Measurements from ENCODE around the gene AP1G2. TPM values are rescaled to one million over a fixed set of nuclear protein-coding genes. Genes with fewer than 3 reads are reported as not detected.

Gene AP1G2
- polyA plus RNA-seq, 1 donor from 2014 or later: 127 TPM

DNA sequence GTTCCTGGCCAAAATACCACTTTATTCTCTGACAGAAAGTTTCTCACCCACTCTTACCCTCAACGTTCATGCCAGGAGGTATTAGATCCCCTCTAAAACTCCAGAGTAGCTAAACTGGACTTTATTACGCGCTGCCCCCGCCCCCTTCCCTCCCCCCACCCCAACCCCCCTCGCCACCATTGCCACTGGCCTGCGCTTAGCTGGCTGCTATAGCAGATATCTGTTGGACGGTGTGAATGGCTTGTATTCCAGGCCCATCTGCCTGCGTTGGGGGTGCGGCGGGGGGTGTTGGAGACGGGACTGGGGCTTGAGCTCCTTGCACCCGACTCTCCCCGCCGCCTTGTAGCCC, 12.1 kb downstream of the AP1G2 start (continued):
- no peak for TF ChIP-seq TAF1 (IDR thresholded peaks at IDR 0.05; ENCODE audit: low read depth)

DNA sequence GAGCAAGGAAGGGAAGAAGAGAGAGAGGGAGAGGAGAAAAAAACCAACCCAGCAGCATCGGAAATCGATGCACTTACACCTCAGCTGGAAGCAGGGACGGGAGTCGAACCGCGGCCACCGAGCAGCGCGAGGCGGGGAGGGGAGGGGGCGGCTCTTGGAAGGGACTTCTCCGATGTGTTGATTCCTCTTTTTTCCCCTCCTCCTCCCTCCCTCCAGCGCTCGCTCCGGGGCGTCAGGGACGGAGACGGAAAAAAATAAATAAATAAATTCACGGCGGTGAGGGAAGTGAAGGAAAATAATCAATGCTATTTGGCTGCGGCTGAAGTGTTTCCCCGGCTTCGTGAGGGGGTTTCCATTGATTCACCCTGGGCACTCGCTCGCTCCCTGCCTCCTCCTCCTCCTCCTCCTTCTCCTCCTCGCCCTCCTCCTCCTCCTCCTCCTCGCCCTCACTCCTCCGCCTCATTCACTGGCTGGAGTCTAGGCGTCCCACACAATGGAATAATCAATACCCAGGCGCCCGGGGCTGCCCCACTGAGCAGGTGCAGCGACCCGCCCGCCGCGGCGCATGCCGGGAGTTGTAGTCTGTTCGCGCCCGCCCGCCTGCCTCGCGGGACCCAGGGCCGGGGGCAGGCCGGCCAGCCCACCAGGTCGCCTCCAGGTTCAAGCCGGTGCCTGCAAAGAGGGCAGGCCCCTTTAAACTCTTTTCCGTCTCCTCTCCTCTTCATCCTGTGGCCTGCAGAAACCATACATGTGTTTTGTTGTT, 16.1 kb downstream of the AP1G2 start, which contains the start of gene ZFHX2:
TSS of gene ZFHX2 (minus strand) at position 500 of the 763 bp plus-strand sequence. CDS start 16,440 bp downstream, outside the sequence.
- Histone ChIP-seq H4K20me1 (ENCODE audit: insufficient read depth) (no peaks in the 10 kb centered on the region), H3F3A (ENCODE audit: insufficient read depth, low read length, poor library complexity, severe bottlenecking) (peaks cover 4% of the 10 kb centered on the region), H3K36me3 (ENCODE audit: insufficient read depth, low read length) (no peaks in the 10 kb centered on the region), H3K9me2 (ENCODE audit: insufficient read depth, low read length) (no peaks in the 10 kb centered on the region), H3K4me3 (ENCODE audit: low read length) (peak within 1 kb of the TSS; percentile 89), H2AFZ (ENCODE audit: low read depth, low read length) (peak within 1 kb of the TSS; percentile 81), H3K79me2 (replicated peaks; ENCODE audit: insufficient read depth, low read length) (peaks cover 49% of the 10 kb centered on the region), H3K9me3 (ENCODE audit: low read length) (no peaks in the 10 kb centered on the region), H3K27me3 (ENCODE audit: insufficient read depth, low read depth, low read length) (no peaks in the 10 kb centered on the region), H3K27ac (ENCODE audit: low read length) (peak within 1 kb of the TSS; percentile 100), H3K9ac (ENCODE audit: low read length) (peak within 1 kb of the TSS; percentile 100), H3K4me2 (ENCODE audit: low read length) (peak within 1 kb of the TSS; percentile 20)
- TF ChIP-seq MXI1 (conservative IDR thresholded peaks at IDR 0.05; ENCODE audit: poor library complexity, severe bottlenecking) (peak; percentile 61), EZH2 (IDR thresholded peaks at IDR 0.05; ENCODE audit: borderline replicate concordance, insufficient read depth, low read length, poor library complexity, severe bottlenecking) (no peak), EP300 (conservative IDR thresholded peaks at IDR 0.05; ENCODE audit: poor library complexity, severe bottlenecking) (peak; percentile 70), POLR2AphosphoS5 (IDR thresholded peaks at IDR 0.05) (peak; percentile 94), TAF1 (IDR thresholded peaks at IDR 0.05; ENCODE audit: low read depth) (peak; percentile 67), SMC3 (conservative IDR thresholded peaks at IDR 0.05; ENCODE audit: poor library complexity) (peak; percentile 58), RAD21 (conservative IDR thresholded peaks at IDR 0.05) (peak; percentile 42)
- TF ChIP-seq, protein P1, sequence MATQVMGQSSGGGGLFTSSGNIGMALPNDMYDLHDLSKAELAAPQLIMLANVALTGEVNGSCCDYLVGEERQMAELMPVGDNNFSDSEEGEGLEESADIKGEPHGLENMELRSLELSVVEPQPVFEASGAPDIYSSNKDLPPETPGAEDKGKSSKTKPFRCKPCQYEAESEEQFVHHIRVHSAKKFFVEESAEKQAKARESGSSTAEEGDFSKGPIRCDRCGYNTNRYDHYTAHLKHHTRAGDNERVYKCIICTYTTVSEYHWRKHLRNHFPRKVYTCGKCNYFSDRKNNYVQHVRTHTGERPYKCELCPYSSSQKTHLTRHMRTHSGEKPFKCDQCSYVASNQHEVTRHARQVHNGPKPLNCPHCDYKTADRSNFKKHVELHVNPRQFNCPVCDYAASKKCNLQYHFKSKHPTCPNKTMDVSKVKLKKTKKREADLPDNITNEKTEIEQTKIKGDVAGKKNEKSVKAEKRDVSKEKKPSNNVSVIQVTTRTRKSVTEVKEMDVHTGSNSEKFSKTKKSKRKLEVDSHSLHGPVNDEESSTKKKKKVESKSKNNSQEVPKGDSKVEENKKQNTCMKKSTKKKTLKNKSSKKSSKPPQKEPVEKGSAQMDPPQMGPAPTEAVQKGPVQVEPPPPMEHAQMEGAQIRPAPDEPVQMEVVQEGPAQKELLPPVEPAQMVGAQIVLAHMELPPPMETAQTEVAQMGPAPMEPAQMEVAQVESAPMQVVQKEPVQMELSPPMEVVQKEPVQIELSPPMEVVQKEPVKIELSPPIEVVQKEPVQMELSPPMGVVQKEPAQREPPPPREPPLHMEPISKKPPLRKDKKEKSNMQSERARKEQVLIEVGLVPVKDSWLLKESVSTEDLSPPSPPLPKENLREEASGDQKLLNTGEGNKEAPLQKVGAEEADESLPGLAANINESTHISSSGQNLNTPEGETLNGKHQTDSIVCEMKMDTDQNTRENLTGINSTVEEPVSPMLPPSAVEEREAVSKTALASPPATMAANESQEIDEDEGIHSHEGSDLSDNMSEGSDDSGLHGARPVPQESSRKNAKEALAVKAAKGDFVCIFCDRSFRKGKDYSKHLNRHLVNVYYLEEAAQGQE (IDR thresholded peaks at IDR 0.05; ENCODE audit: borderline replicate concordance): no peak
- TF ChIP-seq, protein P2, sequence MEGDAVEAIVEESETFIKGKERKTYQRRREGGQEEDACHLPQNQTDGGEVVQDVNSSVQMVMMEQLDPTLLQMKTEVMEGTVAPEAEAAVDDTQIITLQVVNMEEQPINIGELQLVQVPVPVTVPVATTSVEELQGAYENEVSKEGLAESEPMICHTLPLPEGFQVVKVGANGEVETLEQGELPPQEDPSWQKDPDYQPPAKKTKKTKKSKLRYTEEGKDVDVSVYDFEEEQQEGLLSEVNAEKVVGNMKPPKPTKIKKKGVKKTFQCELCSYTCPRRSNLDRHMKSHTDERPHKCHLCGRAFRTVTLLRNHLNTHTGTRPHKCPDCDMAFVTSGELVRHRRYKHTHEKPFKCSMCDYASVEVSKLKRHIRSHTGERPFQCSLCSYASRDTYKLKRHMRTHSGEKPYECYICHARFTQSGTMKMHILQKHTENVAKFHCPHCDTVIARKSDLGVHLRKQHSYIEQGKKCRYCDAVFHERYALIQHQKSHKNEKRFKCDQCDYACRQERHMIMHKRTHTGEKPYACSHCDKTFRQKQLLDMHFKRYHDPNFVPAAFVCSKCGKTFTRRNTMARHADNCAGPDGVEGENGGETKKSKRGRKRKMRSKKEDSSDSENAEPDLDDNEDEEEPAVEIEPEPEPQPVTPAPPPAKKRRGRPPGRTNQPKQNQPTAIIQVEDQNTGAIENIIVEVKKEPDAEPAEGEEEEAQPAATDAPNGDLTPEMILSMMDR (IDR thresholded peaks at IDR 0.05; ENCODE audit: poor library complexity, severe bottlenecking): peak; percentile 20

DNA sequence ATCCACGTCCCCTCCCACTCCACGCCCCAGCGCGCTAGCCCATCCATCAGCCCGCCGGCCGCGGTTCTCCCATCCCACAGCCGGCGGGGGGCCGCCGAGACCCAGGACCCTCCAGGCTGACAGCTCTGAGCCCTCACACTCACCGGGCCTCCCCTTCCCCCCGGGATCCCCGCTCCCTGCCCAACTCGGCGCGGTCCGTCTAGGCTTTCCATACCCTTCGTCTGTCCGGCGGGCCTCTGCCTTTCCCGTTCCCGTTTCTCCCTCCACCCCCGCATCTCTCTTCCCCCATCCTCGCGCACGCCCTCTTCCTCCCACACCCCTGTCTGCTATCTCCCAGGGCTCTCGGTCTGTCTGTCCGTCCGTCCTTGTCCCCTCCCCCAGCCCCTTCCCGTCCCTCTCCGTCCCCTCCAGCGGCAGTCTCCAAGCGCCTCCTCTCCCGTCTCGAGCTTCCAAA, 16.8 kb downstream of the AP1G2 start:
- Histone ChIP-seq H3K79me2 (replicated peaks; ENCODE audit: insufficient read depth, low read length) (peaks cover 49% of the 10 kb centered on the region), H2AFZ (ENCODE audit: low read depth, low read length) (peak overlapping the region; percentile 31), H3K9ac (ENCODE audit: low read length) (peak overlapping the region; percentile 100), H3F3A (ENCODE audit: insufficient read depth, low read length, poor library complexity, severe bottlenecking) (peaks cover 4% of the 10 kb centered on the region), H3K4me2 (ENCODE audit: low read length) (peak overlapping the region; percentile 20), H3K9me3 (ENCODE audit: low read length) (no peaks in the 10 kb centered on the region), H3K27me3 (ENCODE audit: insufficient read depth, low read depth, low read length) (no peaks in the 10 kb centered on the region), H3K4me3 (ENCODE audit: low read length) (peak overlapping the region; percentile 89), H4K20me1 (ENCODE audit: insufficient read depth) (no peaks in the 10 kb centered on the region), H3K9me2 (ENCODE audit: insufficient read depth, low read length) (no peaks in the 10 kb centered on the region), H3K27ac (ENCODE audit: low read length) (peak overlapping the region; percentile 100), H3K36me3 (ENCODE audit: insufficient read depth, low read length) (no peaks in the 10 kb centered on the region)
- TF ChIP-seq EP300 (conservative IDR thresholded peaks at IDR 0.05; ENCODE audit: poor library complexity, severe bottlenecking): no peak
- TF ChIP-seq, protein P1 (IDR thresholded peaks at IDR 0.05; ENCODE audit: borderline replicate concordance): peak; percentile 62
- TF ChIP-seq POLR2AphosphoS5 (IDR thresholded peaks at IDR 0.05): no peak
- TF ChIP-seq SMC3 (conservative IDR thresholded peaks at IDR 0.05; ENCODE audit: poor library complexity): no peak
- no peak for TF ChIP-seq RAD21 (conservative IDR thresholded peaks at IDR 0.05)
- no peak for TF ChIP-seq MXI1 (conservative IDR thresholded peaks at IDR 0.05; ENCODE audit: poor library complexity, severe bottlenecking)
- no peak for TF ChIP-seq EZH2 (IDR thresholded peaks at IDR 0.05; ENCODE audit: borderline replicate concordance, insufficient read depth, low read length, poor library complexity, severe bottlenecking)
- TF ChIP-seq, protein P2 (IDR thresholded peaks at IDR 0.05; ENCODE audit: poor library complexity, severe bottlenecking): no peak
- TF ChIP-seq TAF1 (IDR thresholded peaks at IDR 0.05; ENCODE audit: low read depth): peak; percentile 41
